GM19240 (cell line): Measurements from ENCODE around the gene MCOLN1.

Experiments
- DNase-seq: peaks from one replicate; pipeline ENCODE4 v3.0.0; 2011; ENCODE audit warnings: low spot score; ENCODE audit not compliant: insufficient read length

Gene MCOLN1

GRCh38 chr19:7522072-7522922, at the start of gene MCOLN1:
MCOLN1 (plus strand) TSS chr19:7522624; CDS start chr19:7522751, 127 bp downstream.
- DNase-seq: peak; percentile 100

- DNase-seq: no peak
Measured at GRCh38 chr19:7475665-7476064, 46.8 kb upstream of the MCOLN1 start.

GRCh38 chr19:7476241-7476640, 46.2 kb upstream of the MCOLN1 start:
- no peak for DNase-seq

- no peak for DNase-seq
Measured at GRCh38 chr19:7476777-7477494, 45.5 kb upstream of the MCOLN1 start.

GRCh38 chr19:7477758-7478157, 44.7 kb upstream of the MCOLN1 start:
- DNase-seq: no peak

- no peak for DNase-seq
Measured at GRCh38 chr19:7478173-7478842, 44.1 kb upstream of the MCOLN1 start.

- no peak for DNase-seq
Measured at GRCh38 chr19:7478843-7479227, 43.6 kb upstream of the MCOLN1 start.

- no peak for DNase-seq
Measured at GRCh38 chr19:7480222-7480969, 42.0 kb upstream of the MCOLN1 start.

GRCh38 chr19:7480970-7481255, 41.5 kb upstream of the MCOLN1 start:
- no peak for DNase-seq

GRCh38 chr19:7482584-7483439, 39.6 kb upstream of the MCOLN1 start:
- no peak for DNase-seq

GRCh38 chr19:7483720-7484201, 38.7 kb upstream of the MCOLN1 start:
- DNase-seq: no peak

GRCh38 chr19:7486923-7487322, 35.5 kb upstream of the MCOLN1 start:
- DNase-seq: no peak

- DNase-seq: peak; percentile 93
Measured at GRCh38 chr19:7488736-7489353, 33.6 kb upstream of the MCOLN1 start, which contains the start of gene PEX11G. PEX11G (minus strand) TSS chr19:7489035; CDS start chr19:7489010, 25 bp downstream.

GRCh38 chr19:7489609-7490044, 32.8 kb upstream of the MCOLN1 start:
- DNase-seq: no peak

GRCh38 chr19:7492142-7492541, 30.3 kb upstream of the MCOLN1 start:
- no peak for DNase-seq

GRCh38 chr19:7492558-7492957, 29.9 kb upstream of the MCOLN1 start:
- no peak for DNase-seq

- DNase-seq: no peak
Measured at GRCh38 chr19:7494416-7495098, 27.9 kb upstream of the MCOLN1 start.

GRCh38 chr19:7497292-7497691, 25.1 kb upstream of the MCOLN1 start:
- DNase-seq: no peak

- DNase-seq: no peak
Measured at GRCh38 chr19:7500811-7501450, 21.5 kb upstream of the MCOLN1 start.
